NCI-H2029 (cell line): ENCODE measurements around the gene CRISPLD2.

ENCODE experiments used
- DNase-seq: peaks from one replicate; lab custom pipeline; 2025; lab: John Stamatoyannopoulos, UW

The CRISPLD2 gene, protein sequence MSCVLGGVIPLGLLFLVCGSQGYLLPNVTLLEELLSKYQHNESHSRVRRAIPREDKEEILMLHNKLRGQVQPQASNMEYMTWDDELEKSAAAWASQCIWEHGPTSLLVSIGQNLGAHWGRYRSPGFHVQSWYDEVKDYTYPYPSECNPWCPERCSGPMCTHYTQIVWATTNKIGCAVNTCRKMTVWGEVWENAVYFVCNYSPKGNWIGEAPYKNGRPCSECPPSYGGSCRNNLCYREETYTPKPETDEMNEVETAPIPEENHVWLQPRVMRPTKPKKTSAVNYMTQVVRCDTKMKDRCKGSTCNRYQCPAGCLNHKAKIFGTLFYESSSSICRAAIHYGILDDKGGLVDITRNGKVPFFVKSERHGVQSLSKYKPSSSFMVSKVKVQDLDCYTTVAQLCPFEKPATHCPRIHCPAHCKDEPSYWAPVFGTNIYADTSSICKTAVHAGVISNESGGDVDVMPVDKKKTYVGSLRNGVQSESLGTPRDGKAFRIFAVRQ

GRCh38 chr16:84819644-84820304 is at the start of gene CRISPLD2:
CRISPLD2 (plus strand) TSS chr16:84819985; CDS start chr16:84838496, 18,511 bp downstream.
- DNase-seq: peak; percentile 65

GRCh38 chr16:84773312-84773711 is 46.5 kb upstream of the CRISPLD2 start:
- no peak for DNase-seq

DNA sequence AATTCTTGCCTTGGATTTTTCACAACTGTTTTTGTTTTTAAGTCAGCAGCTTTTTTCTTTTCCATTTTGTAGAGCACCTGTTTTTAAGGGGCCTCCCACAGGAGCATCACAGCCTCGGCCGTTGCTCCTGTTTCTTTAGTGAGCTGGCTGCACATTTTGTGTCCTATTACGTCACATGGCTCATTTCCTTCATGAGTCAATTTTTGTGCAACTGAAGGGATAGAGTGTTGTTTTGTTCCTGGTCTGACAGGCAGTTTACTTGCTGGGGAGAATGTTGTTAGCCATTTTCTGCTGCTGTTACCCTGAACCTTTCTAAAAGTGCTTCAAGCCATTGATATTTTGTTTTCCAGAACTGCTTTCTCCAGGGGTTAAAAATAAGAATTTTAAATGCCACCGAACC is 45.0 kb upstream of the CRISPLD2 start:
- DNase-seq: no peak

- DNase-seq: no peak
These were observed 44.4 kb upstream of the CRISPLD2 start for GRCh38 chr16:84775262-84775810.

GRCh38 chr16:84777435-84777834 is 42.4 kb upstream of the CRISPLD2 start:
- DNase-seq: no peak

DNA sequence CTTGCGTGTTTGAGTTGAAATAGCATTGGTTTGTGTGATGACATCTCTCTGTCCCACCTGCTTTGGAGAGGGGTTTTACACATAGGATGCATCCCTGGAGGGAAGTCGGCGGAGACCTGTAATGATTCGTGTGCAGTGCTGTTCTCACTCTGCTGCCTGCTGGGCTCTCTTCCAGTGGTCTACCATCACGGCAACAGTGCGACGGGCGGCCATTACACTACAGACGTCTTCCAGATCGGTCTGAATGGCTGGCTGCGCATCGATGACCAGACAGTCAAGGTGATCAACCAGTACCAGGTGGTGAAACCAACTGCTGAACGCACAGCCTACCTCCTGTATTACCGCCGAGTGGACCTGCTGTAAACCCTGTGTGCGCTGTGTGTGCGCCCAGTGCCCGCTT is 41.1 kb upstream of the CRISPLD2 start:
- DNase-seq: no peak

GRCh38 chr16:84780063-84780462 is 39.7 kb upstream of the CRISPLD2 start:
- DNase-seq: no peak

GRCh38 chr16:84780544-84781376 is 39.0 kb upstream of the CRISPLD2 start:
- no peak for DNase-seq

DNA sequence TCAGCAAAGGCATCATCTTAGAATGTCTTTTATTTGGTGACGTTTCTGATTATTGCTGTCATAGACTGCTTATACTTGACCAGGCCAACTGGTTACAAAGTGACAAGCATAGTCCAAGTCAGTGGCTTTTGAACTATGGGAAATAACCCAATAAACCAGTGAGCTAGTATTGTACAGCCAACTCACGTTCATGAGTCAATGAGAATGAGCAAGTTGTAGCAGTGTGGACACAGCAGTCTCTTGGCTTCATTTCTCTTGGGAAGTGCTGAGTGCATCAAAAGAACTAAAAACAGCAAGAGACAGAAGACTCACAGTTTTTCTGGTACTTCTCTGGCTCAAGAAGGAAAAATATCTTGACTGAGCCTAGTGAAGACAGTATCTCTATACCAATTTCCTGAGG is 36.9 kb upstream of the CRISPLD2 start:
- DNase-seq: no peak

GRCh38 chr16:84785843-84786581 is 33.8 kb upstream of the CRISPLD2 start:
- peak; percentile 32 for DNase-seq

DNA sequence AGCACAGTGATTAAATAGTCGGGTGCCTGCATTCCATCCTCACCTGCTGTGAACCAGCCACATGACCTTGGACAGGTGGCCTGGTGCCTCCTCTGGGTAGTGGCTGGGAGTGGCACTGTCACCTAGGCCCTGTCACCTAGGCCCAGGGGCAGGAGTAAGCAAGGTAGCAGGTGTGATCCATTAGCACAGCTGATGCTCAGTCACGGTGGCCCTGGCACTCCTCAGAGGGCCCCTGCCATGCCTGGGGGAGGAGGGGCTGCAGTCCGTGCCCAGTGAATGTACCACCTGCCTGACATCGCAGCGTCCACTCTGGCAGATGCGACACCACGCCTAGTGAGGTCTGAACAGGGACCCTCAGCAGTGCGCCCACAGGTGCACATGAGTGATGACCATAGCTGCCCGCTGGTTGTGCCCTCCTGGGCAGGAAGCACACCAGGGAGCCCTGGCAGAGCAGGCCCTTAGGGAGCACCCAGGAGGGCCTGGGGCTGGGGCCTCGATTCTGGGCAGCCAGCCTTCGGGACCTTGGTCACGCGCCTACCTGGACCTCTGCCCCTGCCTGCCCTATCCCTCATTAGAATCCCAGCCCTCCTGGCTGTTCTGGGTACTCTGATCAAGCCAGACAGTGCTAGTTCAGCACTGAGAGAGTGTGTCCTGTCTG is 33.1 kb upstream of the CRISPLD2 start:
- peak; percentile 28 for DNase-seq

DNA sequence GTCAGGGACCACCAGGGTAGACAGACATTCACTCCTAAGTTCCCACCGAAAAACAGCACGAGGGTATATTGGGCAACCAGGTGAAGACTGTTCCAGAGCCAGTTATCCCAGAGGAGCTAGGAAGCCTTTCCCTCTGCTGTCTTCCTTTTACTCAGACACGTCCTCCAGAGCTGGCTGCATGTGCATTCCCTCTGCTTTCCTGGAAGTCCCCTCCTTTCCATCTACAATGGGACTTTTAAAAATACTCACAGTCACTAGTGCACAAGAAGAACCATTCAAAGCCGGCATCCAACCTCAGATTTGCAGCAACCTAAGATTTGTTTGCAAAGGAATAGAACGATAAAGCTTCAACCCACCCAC is 32.5 kb upstream of the CRISPLD2 start:
- no peak for DNase-seq

GRCh38 chr16:84788920-84789391 is 30.8 kb upstream of the CRISPLD2 start:
- DNase-seq: no peak

DNA sequence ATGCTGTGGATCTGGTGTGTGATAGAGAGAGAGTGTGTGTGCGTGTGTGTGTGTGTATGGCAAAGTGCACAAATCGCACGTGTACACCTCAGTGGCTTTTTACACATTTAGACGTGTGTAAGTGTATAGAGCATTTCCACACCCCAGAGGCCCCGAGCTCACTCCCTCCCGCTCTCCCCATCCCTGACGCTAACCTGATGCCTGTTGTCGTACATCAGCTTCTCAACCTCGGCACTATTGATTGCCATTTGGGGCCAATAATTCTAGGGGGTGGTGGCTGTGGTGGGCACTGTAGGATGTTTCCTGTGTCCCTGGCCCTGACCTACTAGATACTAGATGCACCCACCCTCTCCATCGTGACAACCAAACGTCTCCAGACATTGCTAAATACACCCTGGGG is 30.4 kb upstream of the CRISPLD2 start:
- DNase-seq: no peak

GRCh38 chr16:84790301-84790700 is 29.5 kb upstream of the CRISPLD2 start:
- DNase-seq: no peak

GRCh38 chr16:84791088-84791487 is 28.7 kb upstream of the CRISPLD2 start:
- no peak for DNase-seq

DNA sequence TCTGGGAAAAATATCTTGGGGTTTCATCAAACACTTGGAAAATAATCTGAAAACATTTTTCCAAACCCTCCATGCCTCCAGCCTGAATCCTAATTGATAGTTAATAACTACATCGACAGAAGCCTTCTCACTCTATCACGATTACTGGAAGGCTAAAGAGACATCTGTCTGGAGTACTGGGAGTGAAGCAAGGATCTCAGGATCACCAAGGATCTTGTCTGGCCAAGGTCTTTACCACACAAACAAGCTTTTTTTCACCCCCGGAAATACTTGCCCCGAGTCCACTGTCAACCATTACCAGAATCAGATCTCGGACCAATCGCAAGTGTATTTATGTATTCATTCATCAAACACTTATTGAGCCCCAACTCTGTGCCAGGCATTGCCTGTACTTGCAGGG is 28.3 kb upstream of the CRISPLD2 start:
- DNase-seq: no peak

DNA sequence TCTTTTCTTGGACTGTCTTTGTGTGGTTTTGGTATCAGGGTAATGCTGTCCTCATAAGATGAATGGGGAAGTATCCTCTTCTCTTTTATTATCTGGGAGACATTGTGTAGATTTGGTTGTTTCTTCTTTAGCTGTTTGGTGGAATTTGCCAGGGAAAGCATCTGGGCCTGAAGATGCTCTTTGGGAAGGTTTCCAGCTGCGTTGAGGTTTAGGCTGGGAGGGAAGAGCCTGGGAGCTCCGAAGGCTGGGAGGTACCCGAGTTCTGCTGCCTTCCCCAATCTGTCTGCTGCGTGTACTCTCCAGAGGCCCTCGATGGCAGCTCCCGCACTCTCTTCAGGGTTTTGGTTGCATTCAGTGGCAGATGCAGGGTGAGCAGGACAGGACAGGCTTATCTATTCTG is 25.6 kb upstream of the CRISPLD2 start:
- DNase-seq: no peak

DNA sequence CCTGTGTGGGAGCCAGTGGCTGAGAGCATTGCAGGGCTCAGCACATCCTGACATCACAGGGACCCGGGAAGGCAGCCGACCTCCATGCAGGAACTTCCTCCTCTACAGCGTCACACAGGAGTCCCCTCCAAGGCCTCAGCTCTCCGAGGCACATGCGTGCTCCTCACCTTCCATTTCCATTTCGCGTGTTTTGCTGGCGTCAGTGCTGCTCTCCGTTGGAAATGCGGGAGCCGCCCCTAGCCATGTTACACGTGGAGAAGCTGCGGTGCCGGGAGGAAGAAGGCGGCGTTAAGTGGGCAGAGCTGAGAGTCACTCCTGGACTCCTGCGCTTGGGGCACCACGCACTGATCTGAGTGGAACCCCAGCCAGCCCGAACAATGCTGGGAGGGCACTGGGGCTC is 25.2 kb upstream of the CRISPLD2 start:
- no peak for DNase-seq

DNA sequence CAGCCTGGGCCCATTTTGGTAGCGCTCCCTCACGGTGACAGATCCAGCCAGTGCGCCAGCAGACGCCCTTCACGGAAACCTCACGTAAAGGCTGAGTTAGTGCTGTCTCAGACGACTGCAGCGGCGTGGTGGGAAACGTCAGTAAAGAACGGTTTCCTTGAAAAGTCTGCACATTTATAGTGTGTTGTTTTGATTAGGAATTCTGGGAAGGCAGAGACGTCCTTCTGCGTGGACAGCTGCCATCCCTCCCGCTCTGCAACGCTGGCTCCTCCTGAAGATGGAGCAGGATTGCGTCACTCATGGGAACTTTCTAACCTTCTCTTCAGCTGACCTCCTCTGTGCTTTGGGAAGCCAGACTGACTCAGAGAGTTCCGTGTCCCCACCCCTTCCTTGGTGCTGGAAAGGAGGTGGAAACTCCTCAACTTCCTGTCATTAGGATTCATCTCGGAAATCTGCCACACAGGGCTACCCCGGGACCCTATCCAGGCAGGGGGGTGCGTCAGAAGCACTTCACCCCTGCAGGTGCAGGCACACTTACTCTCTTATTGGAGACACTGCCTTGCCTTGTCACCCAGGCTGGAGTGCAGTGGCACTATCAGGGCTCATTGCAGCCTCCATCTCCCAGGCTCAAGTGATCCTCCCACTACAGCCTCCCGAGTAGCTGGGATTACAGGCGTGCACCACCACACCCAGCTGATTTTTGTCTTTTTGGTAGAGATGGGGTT is 24.3 kb upstream of the CRISPLD2 start:
- DNase-seq: no peak
